Stimulated activated CD4-positive, alpha-beta T cell treated with anti-CD3 and anti-CD28 coated beads, Interleukin-15, amount 100 ng/mL, for 1 hour (primary cell): Measurements from ENCODE around the gene GJB2.
"Not testable (repeated sequence)": the region's sequence is repeated elsewhere in the genome, so short reads cannot be mapped to it uniquely, and the experiment has no call there.

Source experiments
- DNase-seq, 2 donors: peaks; one replicate each; pipeline ENCODE4 v3.0.0-alpha.2; 2020; ENCODE audit warnings: low read depth in 1 of 2, low spot score in 1 of 2

Gene GJB2

GRCh38 chr13:20171364-20171763 is 21.4 kb downstream of the GJB2 start:
- no peak for DNase-seq

- DNase-seq = no peak
These were observed 21.8 kb downstream of the GJB2 start for GRCh38 chr13:20170921-20171320.

GRCh38 chr13:20168396-20168795 is 24.3 kb downstream of the GJB2 start:
- no peak for DNase-seq

- DNase-seq = no peak
These were observed 27.1 kb downstream of the GJB2 start for GRCh38 chr13:20165417-20166257.

- no peak for DNase-seq
These were observed 30.8 kb downstream of the GJB2 start for GRCh38 chr13:20161951-20162300.

GRCh38 chr13:20161275-20161950 is 31.3 kb downstream of the GJB2 start:
- DNase-seq = peak in 1 of 2 donors; percentile 41

- DNase-seq = peak in 1 of 2 donors; percentile 37
These were observed 32.1 kb downstream of the GJB2 start, which contains the start of gene GJA3 for GRCh38 chr13:20160306-20161274. GJA3 (minus strand) TSS chr13:20161052; CDS start chr13:20143288, 17,764 bp downstream.

GRCh38 chr13:20159646-20160305 is 33.0 kb downstream of the GJB2 start:
- DNase-seq = no peak

- no peak for DNase-seq
These were observed 35.5 kb downstream of the GJB2 start for GRCh38 chr13:20157151-20157796.

GRCh38 chr13:20156702-20157101 is 36.0 kb downstream of the GJB2 start:
- DNase-seq = no peak

GRCh38 chr13:20153290-20153689 is 39.4 kb downstream of the GJB2 start:
- DNase-seq = not testable (repeated sequence)

- DNase-seq = no peak
These were observed 41.1 kb downstream of the GJB2 start for GRCh38 chr13:20151612-20152011.

- no peak for DNase-seq
These were observed 41.7 kb downstream of the GJB2 start for GRCh38 chr13:20151016-20151415.

GRCh38 chr13:20150561-20150960 is 42.2 kb downstream of the GJB2 start:
- DNase-seq = no peak

GRCh38 chr13:20149762-20150161 is 43.0 kb downstream of the GJB2 start:
- no peak for DNase-seq

- no peak for DNase-seq
These were observed 44.1 kb downstream of the GJB2 start for GRCh38 chr13:20148501-20149183.

GRCh38 chr13:20146381-20146780 is 46.4 kb downstream of the GJB2 start:
- no peak for DNase-seq

GRCh38 chr13:20145521-20145920 is 47.2 kb downstream of the GJB2 start:
- DNase-seq = no peak

- DNase-seq = no peak
These were observed 48.4 kb downstream of the GJB2 start for GRCh38 chr13:20144141-20144850.
